SK-N-SH treated with all-trans-retinoic acid at 6 μM for 48 hours (cell line): Measurements from ENCODE around the gene NFASC.

Experiments used
- ATAC-seq: fragments of 200-7000 bp; cut with Tn5 transposase; 3 replicates; pipeline ENCODE4 v1.9.1; 2020; ENCODE audit warnings: mild to moderate bottlenecking, moderate library complexity
- ESRRG ChIP-seq: fragments of 250-450 bp; sonication (Bioruptor Pico); IDR thresholded peaks from 2 replicates; pipeline ENCODE4 v1.6.1; 2021; ENCODE audit warnings: mild to moderate bottlenecking
- GLIS3 ChIP-seq: fragments of 250-450 bp; sonication (Bioruptor Pico); IDR thresholded peaks from 2 replicates; pipeline ENCODE4 v1.5.0; 2020; ENCODE audit warnings: mild to moderate bottlenecking, moderate library complexity
- ISL1 ChIP-seq: fragments of 250-450 bp; sonication (Bioruptor Pico); IDR thresholded peaks from 2 replicates; pipeline ENCODE4 v2.1.2; 2022; ENCODE audit warnings: mild to moderate bottlenecking, moderate library complexity
- OSR1 ChIP-seq: fragments of 250-450 bp; sonication (Bioruptor Pico); IDR thresholded peaks from 2 replicates; pipeline ENCODE4 v1.8.0; 2022; ENCODE audit warnings: moderate library complexity, mild to moderate bottlenecking, inconsistent platforms
- PPARA ChIP-seq: fragments of 250-450 bp; sonication (Bioruptor Pico); IDR thresholded peaks from 2 replicates; pipeline ENCODE4 v1.5.0; 2020; ENCODE audit warnings: mild to moderate bottlenecking, borderline replicate concordance
- RARB ChIP-seq: fragments of 250-450 bp; sonication (Bioruptor Pico); IDR thresholded peaks from 2 replicates; pipeline ENCODE4 v1.8.0; 2021; ENCODE audit warnings: mild to moderate bottlenecking, moderate library complexity
- SNAI2 ChIP-seq: fragments of 250-450 bp; sonication (Bioruptor Pico); IDR thresholded peaks from 2 replicates; pipeline ENCODE4 v1.5.0; 2020; ENCODE audit warnings: mild to moderate bottlenecking, moderate library complexity
- TCF4 ChIP-seq: fragments of 250-450 bp; sonication (Bioruptor Pico); IDR thresholded peaks from 2 replicates; pipeline ENCODE4 v1.8.0; 2021; ENCODE audit warnings: mild to moderate bottlenecking, moderate library complexity, borderline replicate concordance
- TOX ChIP-seq: fragments of 250-450 bp; sonication (Bioruptor Pico); IDR thresholded peaks from 2 replicates; pipeline ENCODE4 v1.8.0; 2021; ENCODE audit warnings: mild to moderate bottlenecking, moderate library complexity, borderline replicate concordance
- ZFP30 ChIP-seq: fragments of 450-650 bp; formaldehyde crosslinking; IDR thresholded peaks from 2 replicates; pipeline ENCODE4 v1.5.0; 2022; ENCODE audit warnings: mild to moderate bottlenecking, moderate library complexity
- ZNF70 ChIP-seq: fragments of 450-650 bp; formaldehyde crosslinking; IDR thresholded peaks from 2 replicates; pipeline ENCODE4 v1.5.0; 2020; ENCODE audit warnings: mild to moderate bottlenecking, moderate library complexity
- ZNF8 ChIP-seq: fragments of 450-650 bp; formaldehyde crosslinking; IDR thresholded peaks from 2 replicates; pipeline ENCODE4 v1.5.0; 2020; ENCODE audit warnings: mild to moderate bottlenecking, moderate library complexity
- TF ChIP-seq, protein P1 (sequence below): fragments of 250-450 bp; sonication (Bioruptor Pico); IDR thresholded peaks from 2 replicates; pipeline ENCODE4 v1.5.1; 2021; ENCODE audit warnings: mild to moderate bottlenecking, moderate library complexity
- TF ChIP-seq, protein P2 (sequence below): fragments of 250-450 bp; sonication (Bioruptor Pico); IDR thresholded peaks from 2 replicates; pipeline ENCODE4 v1.5.0; 2020; ENCODE audit warnings: mild to moderate bottlenecking, moderate library complexity
- TF ChIP-seq, protein P3 (sequence below): fragments of 250-450 bp; sonication (Bioruptor Pico); IDR thresholded peaks from 2 replicates; pipeline ENCODE4 v1.5.1; 2020; ENCODE audit warnings: low read depth, mild to moderate bottlenecking, moderate library complexity
- TF ChIP-seq, protein P4 (sequence below): fragments of 250-450 bp; sonication (Bioruptor Pico); IDR thresholded peaks from 2 replicates; pipeline ENCODE4 v1.8.0; 2021; ENCODE audit warnings: low read depth, mild to moderate bottlenecking, moderate library complexity, borderline replicate concordance
- TF ChIP-seq, protein P5 (sequence below): fragments of 250-450 bp; sonication (Bioruptor Pico); IDR thresholded peaks from 2 replicates; pipeline ENCODE4 v1.8.0; 2020; ENCODE audit warnings: mild to moderate bottlenecking, moderate library complexity, borderline replicate concordance

Gene NFASC

DNA sequence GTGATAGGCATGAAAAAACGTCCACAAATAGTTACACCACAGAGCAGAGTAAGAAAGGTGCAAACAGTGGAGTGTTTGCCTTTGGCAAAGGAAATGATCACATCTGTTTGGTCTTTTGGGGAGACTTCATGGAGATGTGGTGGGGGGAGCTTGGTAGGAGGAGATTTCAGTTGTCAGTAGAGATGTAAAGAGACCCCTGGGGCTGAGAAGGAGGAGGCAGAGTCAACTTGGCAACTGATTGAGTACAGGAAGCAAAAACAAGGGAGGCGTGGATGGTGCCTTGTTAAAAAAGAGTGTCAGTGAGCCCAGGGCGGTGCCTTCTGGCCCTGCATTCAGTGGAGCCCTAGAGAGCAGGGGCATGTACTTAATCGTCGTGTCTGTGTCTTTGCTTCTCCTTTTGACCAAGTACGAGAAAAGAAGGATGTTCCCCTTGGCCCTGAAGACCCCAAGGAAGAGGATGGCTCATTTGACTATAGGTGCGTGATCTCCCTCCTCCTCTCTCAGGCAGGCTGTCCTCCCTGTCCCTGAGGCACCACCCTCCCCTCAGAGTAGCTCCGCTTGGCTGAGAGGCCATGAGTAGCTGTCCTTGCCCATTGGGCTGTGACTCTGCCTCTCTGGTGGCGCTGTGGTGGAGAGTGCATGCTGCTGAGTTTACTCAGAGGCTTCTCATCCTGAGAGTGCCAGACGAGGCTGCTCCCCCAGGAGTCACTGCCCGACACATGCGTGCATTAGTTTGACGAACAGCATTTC, 141.9 kb downstream of the NFASC start:
- no peak for ATAC-seq
- TF ChIP-seq PPARA (CRISPR knock-in tag) (no peak), ESRRG (CRISPR knock-in tag) (no peak), ZNF8 (CRISPR knock-in tag) (no peak), TCF4 (CRISPR knock-in tag) (no peak)
- TF ChIP-seq, protein P1, sequence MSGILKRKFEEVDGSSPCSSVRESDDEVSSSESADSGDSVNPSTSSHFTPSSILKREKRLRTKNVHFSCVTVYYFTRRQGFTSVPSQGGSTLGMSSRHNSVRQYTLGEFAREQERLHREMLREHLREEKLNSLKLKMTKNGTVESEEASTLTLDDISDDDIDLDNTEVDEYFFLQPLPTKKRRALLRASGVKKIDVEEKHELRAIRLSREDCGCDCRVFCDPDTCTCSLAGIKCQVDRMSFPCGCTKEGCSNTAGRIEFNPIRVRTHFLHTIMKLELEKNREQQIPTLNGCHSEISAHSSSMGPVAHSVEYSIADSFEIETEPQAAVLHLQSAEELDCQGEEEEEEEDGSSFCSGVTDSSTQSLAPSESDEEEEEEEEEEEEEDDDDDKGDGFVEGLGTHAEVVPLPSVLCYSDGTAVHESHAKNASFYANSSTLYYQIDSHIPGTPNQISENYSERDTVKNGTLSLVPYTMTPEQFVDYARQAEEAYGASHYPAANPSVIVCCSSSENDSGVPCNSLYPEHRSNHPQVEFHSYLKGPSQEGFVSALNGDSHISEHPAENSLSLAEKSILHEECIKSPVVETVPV: no peak

DNA sequence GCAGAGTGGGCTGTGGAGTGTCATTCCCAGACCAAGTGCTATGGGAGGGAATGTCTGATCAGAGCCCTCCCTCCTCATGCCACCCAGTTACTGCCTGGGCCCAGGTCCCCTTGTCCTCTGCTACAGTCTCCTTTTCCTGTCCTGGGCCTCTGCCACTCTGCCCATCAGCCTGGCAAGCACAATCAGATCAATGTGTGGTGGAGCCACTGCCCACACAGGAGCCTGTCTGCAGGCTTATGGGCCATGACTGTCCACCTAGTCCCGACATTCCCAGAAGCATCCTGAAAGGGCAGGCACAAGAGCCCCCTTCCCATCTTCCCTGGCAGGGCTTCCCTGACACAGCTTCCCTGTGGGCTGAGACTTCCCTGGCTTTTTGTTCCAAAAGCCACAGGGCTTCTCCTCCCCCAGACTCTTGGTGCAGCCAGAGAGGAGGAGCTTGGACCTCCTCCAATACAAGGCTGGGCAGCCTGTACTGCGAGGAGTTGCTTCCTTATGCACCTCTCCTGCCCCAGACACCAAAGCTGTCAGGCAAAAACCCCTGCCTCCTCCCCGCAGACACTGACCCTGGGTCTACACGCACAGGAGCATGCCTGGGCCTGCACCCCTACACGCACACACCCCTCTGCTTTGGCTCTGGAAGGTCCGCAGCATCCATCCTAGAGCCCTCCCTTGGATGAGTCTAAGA, 143.2 kb downstream of the NFASC start:
- peak; percentile 55 for ATAC-seq
- no peak for TF ChIP-seq GLIS3
- TF ChIP-seq, protein P2, sequence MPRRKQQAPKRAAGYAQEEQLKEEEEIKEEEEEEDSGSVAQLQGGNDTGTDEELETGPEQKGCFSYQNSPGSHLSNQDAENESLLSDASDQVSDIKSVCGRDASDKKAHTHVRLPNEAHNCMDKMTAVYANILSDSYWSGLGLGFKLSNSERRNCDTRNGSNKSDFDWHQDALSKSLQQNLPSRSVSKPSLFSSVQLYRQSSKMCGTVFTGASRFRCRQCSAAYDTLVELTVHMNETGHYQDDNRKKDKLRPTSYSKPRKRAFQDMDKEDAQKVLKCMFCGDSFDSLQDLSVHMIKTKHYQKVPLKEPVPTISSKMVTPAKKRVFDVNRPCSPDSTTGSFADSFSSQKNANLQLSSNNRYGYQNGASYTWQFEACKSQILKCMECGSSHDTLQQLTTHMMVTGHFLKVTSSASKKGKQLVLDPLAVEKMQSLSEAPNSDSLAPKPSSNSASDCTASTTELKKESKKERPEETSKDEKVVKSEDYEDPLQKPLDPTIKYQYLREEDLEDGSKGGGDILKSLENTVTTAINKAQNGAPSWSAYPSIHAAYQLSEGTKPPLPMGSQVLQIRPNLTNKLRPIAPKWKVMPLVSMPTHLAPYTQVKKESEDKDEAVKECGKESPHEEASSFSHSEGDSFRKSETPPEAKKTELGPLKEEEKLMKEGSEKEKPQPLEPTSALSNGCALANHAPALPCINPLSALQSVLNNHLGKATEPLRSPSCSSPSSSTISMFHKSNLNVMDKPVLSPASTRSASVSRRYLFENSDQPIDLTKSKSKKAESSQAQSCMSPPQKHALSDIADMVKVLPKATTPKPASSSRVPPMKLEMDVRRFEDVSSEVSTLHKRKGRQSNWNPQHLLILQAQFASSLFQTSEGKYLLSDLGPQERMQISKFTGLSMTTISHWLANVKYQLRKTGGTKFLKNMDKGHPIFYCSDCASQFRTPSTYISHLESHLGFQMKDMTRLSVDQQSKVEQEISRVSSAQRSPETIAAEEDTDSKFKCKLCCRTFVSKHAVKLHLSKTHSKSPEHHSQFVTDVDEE (CRISPR knock-in tag): no peak
- TF ChIP-seq TOX (CRISPR knock-in tag): no peak
- TF ChIP-seq ISL1 (CRISPR knock-in tag): no peak
- no peak for TF ChIP-seq RARB (CRISPR knock-in tag)
- TF ChIP-seq, protein P3, sequence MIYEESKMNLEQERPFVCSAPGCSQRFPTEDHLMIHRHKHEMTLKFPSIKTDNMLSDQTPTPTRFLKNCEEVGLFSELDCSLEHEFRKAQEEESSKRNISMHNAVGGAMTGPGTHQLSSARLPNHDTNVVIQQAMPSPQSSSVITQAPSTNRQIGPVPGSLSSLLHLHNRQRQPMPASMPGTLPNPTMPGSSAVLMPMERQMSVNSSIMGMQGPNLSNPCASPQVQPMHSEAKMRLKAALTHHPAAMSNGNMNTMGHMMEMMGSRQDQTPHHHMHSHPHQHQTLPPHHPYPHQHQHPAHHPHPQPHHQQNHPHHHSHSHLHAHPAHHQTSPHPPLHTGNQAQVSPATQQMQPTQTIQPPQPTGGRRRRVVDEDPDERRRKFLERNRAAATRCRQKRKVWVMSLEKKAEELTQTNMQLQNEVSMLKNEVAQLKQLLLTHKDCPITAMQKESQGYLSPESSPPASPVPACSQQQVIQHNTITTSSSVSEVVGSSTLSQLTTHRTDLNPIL (CRISPR knock-in tag): no peak
- no peak for TF ChIP-seq OSR1 (CRISPR knock-in tag)
- TF ChIP-seq SNAI2 (CRISPR knock-in tag): no peak
- TF ChIP-seq, protein P4, sequence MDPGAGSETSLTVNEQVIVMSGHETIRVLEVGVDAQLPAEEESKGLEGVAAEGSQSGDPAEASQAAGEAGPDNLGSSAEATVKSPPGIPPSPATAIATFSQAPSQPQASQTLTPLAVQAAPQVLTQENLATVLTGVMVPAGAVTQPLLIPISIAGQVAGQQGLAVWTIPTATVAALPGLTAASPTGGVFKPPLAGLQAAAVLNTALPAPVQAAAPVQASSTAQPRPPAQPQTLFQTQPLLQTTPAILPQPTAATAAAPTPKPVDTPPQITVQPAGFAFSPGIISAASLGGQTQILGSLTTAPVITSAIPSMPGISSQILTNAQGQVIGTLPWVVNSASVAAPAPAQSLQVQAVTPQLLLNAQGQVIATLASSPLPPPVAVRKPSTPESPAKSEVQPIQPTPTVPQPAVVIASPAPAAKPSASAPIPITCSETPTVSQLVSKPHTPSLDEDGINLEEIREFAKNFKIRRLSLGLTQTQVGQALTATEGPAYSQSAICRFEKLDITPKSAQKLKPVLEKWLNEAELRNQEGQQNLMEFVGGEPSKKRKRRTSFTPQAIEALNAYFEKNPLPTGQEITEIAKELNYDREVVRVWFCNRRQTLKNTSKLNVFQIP (CRISPR knock-in tag): no peak
- TF ChIP-seq ZFP30 (CRISPR knock-in tag): no peak
- TF ChIP-seq, all 23 proteins: peak for 0

DNA sequence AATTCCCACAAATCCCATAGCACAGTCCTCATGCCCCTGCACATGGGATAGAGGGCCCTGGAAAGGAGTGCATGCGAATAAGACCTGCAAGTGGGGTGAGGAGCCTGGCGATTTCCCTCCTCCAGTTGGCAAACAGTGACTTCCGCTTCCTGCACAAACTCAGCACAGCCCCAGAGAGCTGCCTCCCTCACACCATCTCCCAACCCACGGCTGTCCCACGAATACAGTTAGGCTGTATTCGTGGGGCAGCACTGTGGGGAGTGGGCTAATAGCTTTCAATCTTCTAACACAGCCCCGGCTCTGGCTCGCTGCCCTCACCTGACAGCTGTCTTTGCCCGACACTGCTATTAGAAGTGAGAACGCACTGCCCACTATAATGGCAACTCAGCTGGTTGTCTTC, 144.1 kb downstream of the NFASC start:
- TF ChIP-seq ZNF8 (CRISPR knock-in tag) (no peak), SNAI2 (CRISPR knock-in tag) (no peak), PPARA (CRISPR knock-in tag) (no peak), GLIS3 (no peak), ZNF70 (CRISPR knock-in tag) (no peak), ISL1 (CRISPR knock-in tag) (no peak)
- TF ChIP-seq, protein P1: no peak
- TF ChIP-seq, protein P5, sequence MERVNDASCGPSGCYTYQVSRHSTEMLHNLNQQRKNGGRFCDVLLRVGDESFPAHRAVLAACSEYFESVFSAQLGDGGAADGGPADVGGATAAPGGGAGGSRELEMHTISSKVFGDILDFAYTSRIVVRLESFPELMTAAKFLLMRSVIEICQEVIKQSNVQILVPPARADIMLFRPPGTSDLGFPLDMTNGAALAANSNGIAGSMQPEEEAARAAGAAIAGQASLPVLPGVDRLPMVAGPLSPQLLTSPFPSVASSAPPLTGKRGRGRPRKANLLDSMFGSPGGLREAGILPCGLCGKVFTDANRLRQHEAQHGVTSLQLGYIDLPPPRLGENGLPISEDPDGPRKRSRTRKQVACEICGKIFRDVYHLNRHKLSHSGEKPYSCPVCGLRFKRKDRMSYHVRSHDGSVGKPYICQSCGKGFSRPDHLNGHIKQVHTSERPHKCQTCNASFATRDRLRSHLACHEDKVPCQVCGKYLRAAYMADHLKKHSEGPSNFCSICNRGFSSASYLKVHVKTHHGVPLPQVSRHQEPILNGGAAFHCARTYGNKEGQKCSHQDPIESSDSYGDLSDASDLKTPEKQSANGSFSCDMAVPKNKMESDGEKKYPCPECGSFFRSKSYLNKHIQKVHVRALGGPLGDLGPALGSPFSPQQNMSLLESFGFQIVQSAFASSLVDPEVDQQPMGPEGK (CRISPR knock-in tag): no peak
- ATAC-seq: no peak; the same call in 2 of the 3 replicates
